SK-N-SH (cell line): ENCODE results near the gene EXOC4. TPM values are rescaled to one million over a fixed set of nuclear protein-coding genes. Genes with fewer than 3 reads are reported as not detected.

Experiments used
- CTCF ChIA-PET: fragments of 300-600, 350-600 bp; formaldehyde crosslinking; extraction: SDS; loops from one replicate; lab custom pipeline; 2021; lab: Yijun Ruan, JAX
- POLR2A ChIA-PET: fragments of 350-600 bp; sonication (Branson Sonifier 250); formaldehyde crosslinking; extraction: SDS; loops from one replicate; lab custom pipeline; 2020; ENCODE audit warnings: antibody characterized with exemption, inconsistent platforms; lab: Yijun Ruan, JAX
- DNase-seq: peaks from one replicate; pipeline ENCODE4 v3.0.0; 2012
- H2AFZ ChIP-seq: fragments of 200-600 bp; sonication (generic); 2 replicates; pipeline ENCODE4 v1.8.1; 2016; ENCODE audit warnings: antibody characterized with exemption, mild to moderate bottlenecking, low read depth
- H3F3A ChIP-seq: fragments of 200-600 bp; sonication (generic); replicated peaks from 2 replicates; pipeline ENCODE3; 2016; ENCODE audit warnings: antibody characterized with exemption, mild to moderate bottlenecking; ENCODE audit not compliant: insufficient read depth
- H3K27ac ChIP-seq, 2 experiments: fragments of 200-500 bp in 1 of 2; fragments of 200-600 bp in 1 of 2; sonication (Bioruptor generic) in 1 of 2; sonication (generic), shearing (Covaris generic) in 1 of 2; 2 replicates each; pipeline versions ENCODE4 v1.5.1 to v1.6.1; 2014 to 2016; ENCODE audit warnings: low read depth in 2 of 2, inconsistent platforms in 1 of 2, low read length in 1 of 2, mild to moderate bottlenecking in 1 of 2, mixed read lengths in 1 of 2
- H3K27me3 ChIP-seq: fragments of 200-600 bp; sonication (generic), shearing (Covaris generic); 2 replicates; pipeline ENCODE4 v1.6.1; 2016; ENCODE audit warnings: mixed run types; ENCODE audit not compliant: insufficient read depth
- H3K36me3 ChIP-seq, 2 experiments: fragments of 200-500 bp in 1 of 2; fragments of 200-600 bp in 1 of 2; sonication (Bioruptor generic) in 1 of 2; sonication (generic) in 1 of 2; replicated peaks in 1 of 2; 2 replicates each; pipeline versions ENCODE3 to v1.5.1; 2014 to 2016; ENCODE audit warnings: low read length in 1 of 2, mild to moderate bottlenecking in 1 of 2; ENCODE audit not compliant: insufficient read depth in 2 of 2, control insufficient read depth in 1 of 2
- H3K4me1 ChIP-seq, 2 experiments: fragments of 200-500 bp in 1 of 2; fragments of 200-600 bp in 1 of 2; sonication (Bioruptor generic) in 1 of 2; sonication (generic), shearing (Covaris generic) in 1 of 2; 2 replicates each; pipeline versions ENCODE4 v1.5.1 to v1.6.1; 2014 to 2016; ENCODE audit warnings: low read depth in 1 of 2, low read length in 1 of 2, mixed run types in 1 of 2; ENCODE audit not compliant: insufficient read depth in 2 of 2, control insufficient read depth in 1 of 2
- H3K4me2 ChIP-seq: fragments of 200-600 bp; sonication (generic), shearing (Covaris generic); 2 replicates; pipeline ENCODE4 v1.6.1; 2017; ENCODE audit warnings: mixed run types
- H3K4me3 ChIP-seq, 2 experiments: fragments of 200-500 bp in 1 of 2; fragments of 200-600 bp in 1 of 2; sonication (Bioruptor generic) in 1 of 2; sonication (generic), shearing (Covaris generic) in 1 of 2; 2 replicates each; pipeline versions ENCODE4 v1.5.1 to v1.8.1; 2014 to 2016; ENCODE audit warnings: low read depth in 2 of 2, inconsistent platforms in 1 of 2, low read length in 1 of 2, mild to moderate bottlenecking in 1 of 2, mixed read lengths in 1 of 2, moderate library complexity in 1 of 2
- H3K79me2 ChIP-seq: fragments of 200-600 bp; sonication (generic); 2 replicates; pipeline ENCODE4 v1.8.1; 2017; ENCODE audit warnings: mild to moderate bottlenecking; ENCODE audit not compliant: insufficient read depth
- H3K9ac ChIP-seq: fragments of 200-600 bp; sonication (generic); 2 replicates; pipeline ENCODE4 v1.6.1; 2017; ENCODE audit warnings: mixed run types
- H3K9me2 ChIP-seq: fragments of 200-600 bp; sonication (generic); 2 replicates; pipeline ENCODE4 v1.6.1; 2017; ENCODE audit warnings: mixed run types
- H3K9me3 ChIP-seq: fragments of 200-600 bp; sonication (generic); 2 replicates; pipeline ENCODE4 v1.6.1; 2017; ENCODE audit warnings: mixed run types, mild to moderate bottlenecking, moderate library complexity
- H4K20me1 ChIP-seq: fragments of 200-600 bp; sonication (generic); 2 replicates; pipeline ENCODE4 v1.6.1; 2017; ENCODE audit warnings: mild to moderate bottlenecking, mixed run types; ENCODE audit not compliant: insufficient read depth
- CHD2 ChIP-seq: fragments of 150-350 bp; IDR thresholded peaks from 2 replicates; pipeline ENCODE4 v1.6.1; 2018; ENCODE audit warnings: low read length; ENCODE audit not compliant: partially characterized antibody
- CTCF ChIP-seq: fragments of 200-600 bp; sonication (generic); IDR thresholded peaks from 2 replicates; pipeline ENCODE4 v1.6.1; 2017; ENCODE audit warnings: antibody characterized with exemption, mild to moderate bottlenecking, moderate library complexity
- ELF1 ChIP-seq: IDR thresholded peaks from 2 replicates; pipeline ENCODE4 v1.4.0; 2012
- EP300 ChIP-seq, 2 experiments: IDR thresholded peaks; 2 replicates each; pipeline versions ENCODE4 v1.4.0 to v1.6.1; 2012; ENCODE audit warnings: borderline replicate concordance in 1 of 2, low read depth in 1 of 2, low read length in 1 of 2
- EZH2phosphoT487 ChIP-seq: fragments of 200-600 bp; sonication (generic); IDR thresholded peaks from 2 replicates; pipeline ENCODE4 v1.6.1; 2017; ENCODE audit warnings: low read depth, mixed run types, mild to moderate bottlenecking, antibody characterized with exemption, moderate library complexity, borderline replicate concordance
- FOSL2 ChIP-seq: IDR thresholded peaks from 2 replicates; pipeline ENCODE4 v1.4.0; 2012; ENCODE audit warnings: low read depth, mild to moderate bottlenecking, moderate library complexity, borderline replicate concordance
- FOXJ3 ChIP-seq: sonication (generic); formaldehyde crosslinking; IDR thresholded peaks from 2 replicates; pipeline ENCODE4 v1.5.1; 2020; ENCODE audit warnings: mild to moderate bottlenecking, missing genetic modification reagents
- FOXM1 ChIP-seq: IDR thresholded peaks from 2 replicates; pipeline ENCODE4 v1.4.0; 2012; ENCODE audit warnings: low read depth, mild to moderate bottlenecking
- GABPA ChIP-seq: IDR thresholded peaks from 2 replicates; pipeline ENCODE4 v1.4.0; 2012; ENCODE audit warnings: low read depth, mild to moderate bottlenecking
- GATA2 ChIP-seq: sonication (generic); formaldehyde crosslinking; IDR thresholded peaks from 2 replicates; pipeline ENCODE4 v1.5.0; 2020; ENCODE audit warnings: mild to moderate bottlenecking, missing genetic modification reagents
- JUND ChIP-seq: IDR thresholded peaks from 2 replicates; pipeline ENCODE4 v1.4.0; 2012
- MAX ChIP-seq: IDR thresholded peaks from 2 replicates; pipeline ENCODE4 v1.4.0; 2012; ENCODE audit warnings: low read depth
- MXI1 ChIP-seq: IDR thresholded peaks from 2 replicates; pipeline ENCODE4 v1.6.1; 2012; ENCODE audit warnings: mild to moderate bottlenecking, low read depth, low read length, improper control_type of control experiment
- NFIC ChIP-seq: IDR thresholded peaks from 2 replicates; pipeline ENCODE4 v1.4.0; 2012; ENCODE audit warnings: borderline replicate concordance
- POLR2AphosphoS5 ChIP-seq: IDR thresholded peaks from 2 replicates; pipeline ENCODE4 v1.6.1; 2012; ENCODE audit warnings: low read depth, low read length
- RAD21 ChIP-seq: IDR thresholded peaks from 2 replicates; pipeline ENCODE4 v1.6.1; 2012; ENCODE audit warnings: mild to moderate bottlenecking, low read length
- RCOR1 ChIP-seq: fragments of 150-350 bp; IDR thresholded peaks from 2 replicates; pipeline ENCODE4 v1.6.1; 2017; ENCODE audit warnings: antibody characterized with exemption, low read length
- RFX5 ChIP-seq: IDR thresholded peaks from 2 replicates; pipeline ENCODE4 v1.6.1; 2012; ENCODE audit warnings: mild to moderate bottlenecking, improper control_type of control experiment, low read length
- RXRA ChIP-seq: IDR thresholded peaks from 2 replicates; pipeline ENCODE4 v1.4.0; 2012; ENCODE audit warnings: low read depth, mild to moderate bottlenecking, borderline replicate concordance
- SMC3 ChIP-seq: IDR thresholded peaks from 2 replicates; pipeline ENCODE4 v1.6.1; 2012; ENCODE audit warnings: low read depth, low read length, improper control_type of control experiment
- TAF1 ChIP-seq: IDR thresholded peaks from 2 replicates; pipeline ENCODE4 v1.6.1; 2012; ENCODE audit warnings: low read depth, mild to moderate bottlenecking, low read length, moderate library complexity, borderline replicate concordance
- TCF12 ChIP-seq: IDR thresholded peaks from 2 replicates; pipeline ENCODE4 v1.4.0; 2012
- TEAD4 ChIP-seq: IDR thresholded peaks from 2 replicates; pipeline ENCODE4 v1.4.0; 2012; ENCODE audit warnings: mild to moderate bottlenecking, borderline replicate concordance; ENCODE audit not compliant: insufficient read depth
- USF2 ChIP-seq: fragments of 150-350 bp; IDR thresholded peaks from 2 replicates; pipeline ENCODE4 v1.6.1; 2017; ENCODE audit warnings: antibody characterized with exemption, low read length, low read depth, borderline replicate concordance
- YY1 ChIP-seq: IDR thresholded peaks from 2 replicates; pipeline ENCODE4 v1.4.0; 2012; ENCODE audit warnings: low read depth, mild to moderate bottlenecking
- ZBTB33 ChIP-seq: IDR thresholded peaks from 2 replicates; pipeline ENCODE4 v1.4.0; 2012; ENCODE audit warnings: low read depth, borderline replicate concordance
- WGBS: methylation state at CpG from one replicate; pipeline ENCODE4 v1.1.6; 2017; ENCODE audit warnings: low lambda C conversion rate; 5-methylcytosine and 5-hydroxymethylcytosine counted together
- polyA plus RNA-seq, 3 experiments: library from polyadenylated mRNA; depleted of rRNA; stranded (reverse); fragments of >200 nt; gene quantifications; 2 replicates each; pipeline ENCODE4 v1.2.3, GENCODE V29; 2012
- TF ChIP-seq, protein P1 (sequence below): IDR thresholded peaks from 2 replicates; pipeline ENCODE4 v1.4.0; 2012; ENCODE audit warnings: low read depth, borderline replicate concordance

The EXOC4 gene
- polyA plus RNA-seq, 1 of the 3 experiments (the other 2 are of a cell fraction): 37.3 TPM

DNA sequence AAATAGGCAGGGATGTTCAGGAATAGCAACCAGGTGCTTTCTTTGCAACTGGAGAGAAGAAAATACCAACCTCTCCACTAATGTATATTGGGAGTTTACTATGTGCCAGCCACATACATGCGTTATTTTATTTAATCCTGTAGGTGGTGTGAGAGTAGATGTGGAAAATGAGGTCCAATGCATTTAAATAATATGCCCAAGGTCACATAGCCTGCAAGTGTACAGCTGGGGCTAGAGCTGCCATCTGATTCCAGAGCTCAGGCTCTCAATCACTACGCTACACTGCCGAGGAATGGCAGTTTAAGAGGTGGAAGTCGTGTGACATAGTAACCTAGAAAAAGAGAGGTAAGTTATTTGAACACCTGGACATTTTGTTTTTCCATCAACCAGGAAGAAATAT, 277.0 kb downstream of the EXOC4 start (continued):
- no peak for TF ChIP-seq MXI1
- 0 out of 2 replicates have a peak, but pooled peaks have one; percentile 20 for TF ChIP-seq RCOR1
- TF ChIP-seq NFIC: no peak
- TF ChIP-seq USF2: no peak

GRCh38 chr7:133530682-133531081, 277.8 kb downstream of the EXOC4 start:
- ChIA-PET CTCF (no interaction called here), POLR2A (no interaction called here)
- Histone ChIP-seq H3K9me2 (no peaks in the 10 kb centered on the region), H3F3A (no peaks in the 10 kb centered on the region), H3K4me1 (peaks cover 0 to 34% of the 10 kb centered on the region in 2 experiments; a peak in 2 of 4 replicates), H3K36me3 (peaks cover 0 to 11% of the 10 kb centered on the region in 2 experiments), H3K4me3 (no peak overlapping the region), H3K27ac (peak overlapping the region; percentile 2 to 75; a peak in 1 of 4 replicates), H3K4me2 (no peak overlapping the region), H3K9ac (no peak overlapping the region), H3K9me3 (no peaks in the 10 kb centered on the region), H4K20me1 (no peaks in the 10 kb centered on the region), H3K27me3 (no peaks in the 10 kb centered on the region), H2AFZ (no peak overlapping the region), H3K79me2 (no peaks in the 10 kb centered on the region)
- 76% methylated on average over 4 of the region's 4 CpGs for WGBS
- no peak for DNase-seq
- TF ChIP-seq RFX5 (no peak), USF2 (no peak), GABPA (no peak), MXI1 (no peak), EP300 (IDR thresholded peaks at IDR 0.05; ENCODE audit: borderline replicate concordance in 1 of 2, low read depth in 1 of 2, low read length in 1 of 2) (peak in 1 of 2 experiments; percentile 31; a peak in 1 of 4 replicates), FOSL2 (peak; percentile 14; the same call in 1 of the 2 replicates), FOXM1 (no peak), MAX (no peak), TEAD4 (peak; percentile 24; the same call in 1 of the 2 replicates), ELF1 (no peak), EZH2phosphoT487 (no peak), RCOR1 (peak; percentile 45; the same call in 1 of the 2 replicates), TAF1 (no peak), GATA2 (CRISPR knock-in tag) (no peak), RXRA (no peak), CHD2 (no peak), RAD21 (no peak), TCF12 (peak; percentile 87), CTCF (no peak), SMC3 (no peak), NFIC (peak; percentile 94), ZBTB33 (no peak), JUND (peak; percentile 46; the same call in 1 of the 2 replicates), POLR2AphosphoS5 (peak; percentile 43; the same call in 1 of the 2 replicates), FOXJ3 (CRISPR knock-in tag) (no peak), YY1 (no peak)
- TF ChIP-seq, protein P1, sequence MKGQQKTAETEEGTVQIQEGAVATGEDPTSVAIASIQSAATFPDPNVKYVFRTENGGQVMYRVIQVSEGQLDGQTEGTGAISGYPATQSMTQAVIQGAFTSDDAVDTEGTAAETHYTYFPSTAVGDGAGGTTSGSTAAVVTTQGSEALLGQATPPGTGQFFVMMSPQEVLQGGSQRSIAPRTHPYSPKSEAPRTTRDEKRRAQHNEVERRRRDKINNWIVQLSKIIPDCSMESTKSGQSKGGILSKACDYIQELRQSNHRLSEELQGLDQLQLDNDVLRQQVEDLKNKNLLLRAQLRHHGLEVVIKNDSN: no peak
